ENCODE measurements around the gene KIF1A.

DNA sequence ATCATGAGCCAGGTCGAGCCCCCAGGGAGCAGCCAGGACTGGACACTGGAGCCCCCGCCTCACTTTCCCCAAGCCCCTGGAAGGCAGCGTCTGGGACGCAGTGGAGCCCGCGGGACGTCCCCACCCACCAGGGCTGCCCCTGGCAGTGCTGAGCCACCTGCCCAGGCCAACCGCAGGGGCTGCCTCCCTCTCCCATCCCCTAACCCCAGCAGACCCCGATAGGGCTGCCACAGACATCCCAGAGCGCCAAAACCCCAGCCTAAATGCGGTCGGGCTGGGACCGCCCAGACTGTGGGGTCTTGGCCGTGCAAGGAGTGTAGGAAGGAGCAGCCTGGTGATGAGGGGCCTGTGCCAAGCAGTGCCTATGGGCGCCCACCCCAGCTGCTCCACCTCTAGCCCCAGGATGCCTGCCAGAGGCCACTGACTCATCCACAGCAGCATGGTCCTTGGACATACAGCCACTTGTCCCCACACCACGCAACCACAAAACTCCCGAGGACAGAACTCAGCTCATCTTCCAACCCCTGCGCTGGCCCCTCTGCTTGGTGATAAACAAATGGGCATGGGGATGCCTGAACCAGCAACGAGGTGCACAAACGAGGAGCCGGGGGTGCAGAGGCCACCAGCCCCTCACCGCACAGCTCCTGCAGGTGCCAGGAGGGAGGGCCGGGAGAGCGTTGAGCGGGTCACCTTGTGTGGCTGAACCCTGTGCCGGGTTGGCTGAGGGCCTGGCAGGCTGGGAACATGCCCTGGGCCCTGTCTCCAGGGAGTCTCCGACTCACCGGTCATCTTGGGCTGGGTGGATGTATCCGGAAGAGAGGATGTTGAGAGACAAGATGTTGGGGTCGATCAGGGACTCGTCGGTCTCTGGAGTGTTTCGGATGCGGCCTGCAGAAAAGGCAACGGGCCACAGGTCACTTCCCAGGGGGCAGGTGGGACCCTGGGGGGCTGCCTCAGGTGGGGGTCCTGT, 83.5 kb downstream of the KIF1A start:
- TF ChIP-seq, protein P1, sequence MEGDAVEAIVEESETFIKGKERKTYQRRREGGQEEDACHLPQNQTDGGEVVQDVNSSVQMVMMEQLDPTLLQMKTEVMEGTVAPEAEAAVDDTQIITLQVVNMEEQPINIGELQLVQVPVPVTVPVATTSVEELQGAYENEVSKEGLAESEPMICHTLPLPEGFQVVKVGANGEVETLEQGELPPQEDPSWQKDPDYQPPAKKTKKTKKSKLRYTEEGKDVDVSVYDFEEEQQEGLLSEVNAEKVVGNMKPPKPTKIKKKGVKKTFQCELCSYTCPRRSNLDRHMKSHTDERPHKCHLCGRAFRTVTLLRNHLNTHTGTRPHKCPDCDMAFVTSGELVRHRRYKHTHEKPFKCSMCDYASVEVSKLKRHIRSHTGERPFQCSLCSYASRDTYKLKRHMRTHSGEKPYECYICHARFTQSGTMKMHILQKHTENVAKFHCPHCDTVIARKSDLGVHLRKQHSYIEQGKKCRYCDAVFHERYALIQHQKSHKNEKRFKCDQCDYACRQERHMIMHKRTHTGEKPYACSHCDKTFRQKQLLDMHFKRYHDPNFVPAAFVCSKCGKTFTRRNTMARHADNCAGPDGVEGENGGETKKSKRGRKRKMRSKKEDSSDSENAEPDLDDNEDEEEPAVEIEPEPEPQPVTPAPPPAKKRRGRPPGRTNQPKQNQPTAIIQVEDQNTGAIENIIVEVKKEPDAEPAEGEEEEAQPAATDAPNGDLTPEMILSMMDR (conservative IDR thresholded peaks at IDR 0.05; ENCODE audit: low read length), result no peak
- TF ChIP-seq EZH2phosphoT487 (IDR thresholded peaks at IDR 0.05; ENCODE audit: borderline replicate concordance), result no peak
